ENCODE measurements around the gene CUBN.

GRCh38 chr10:17031637-17032635 lies 97.7 kb downstream of the CUBN start:
- TF ChIP-seq ZNF274 (IDR thresholded peaks at IDR 0.05; ENCODE audit: low read depth, low read length) (no peak), SUZ12 (IDR thresholded peaks at IDR 0.05; ENCODE audit: extremely low read depth, insufficient read depth, insufficient read length) (no peak), YY1 (IDR thresholded peaks at IDR 0.05; ENCODE audit: insufficient read depth, insufficient read length) (no peak)

Measured in NT2/D1 (cell line).